Common myeloid progenitor, CD34-positive (primary cell): ENCODE results near the gene CEP131.
A peak's percentile ranks its signal among the peaks of the same experiment; 100 is the strongest.

Experiments
- CTCF ChIA-PET: fragments of 350-600 bp; sonication (Branson Sonifier 250); formaldehyde crosslinking; loops from one replicate; lab custom pipeline; 2021; ENCODE audit warnings: antibody characterized with exemption; lab: Charles Lee
- POLR2A ChIA-PET: fragments of 350-600 bp; sonication (Branson Sonifier 250); formaldehyde crosslinking; loops from one replicate; lab custom pipeline; 2021; ENCODE audit warnings: antibody characterized with exemption; lab: Charles Lee
- DNase-seq, 3 donors: peaks; one replicate each; pipeline versions ENCODE4 v3.0.0 to v3.0.0-alpha.2; 2013
- H3K27ac ChIP-seq, 2 experiments: 1 replicate in 1 of 2; 2 replicates in 1 of 2; pipeline ENCODE4 v1.7.0; 2013; ENCODE audit warnings: inconsistent platforms in 2 of 2, low read length in 2 of 2, mild to moderate bottlenecking in 2 of 2, low read depth in 1 of 2, moderate library complexity in 1 of 2; ENCODE audit not compliant: severe bottlenecking in 2 of 2, insufficient read depth in 1 of 2, poor library complexity in 1 of 2
- H3K27me3 ChIP-seq, 5 experiments: replicated peaks in 2 of 5; 1 replicate in 3 of 5; 2 replicates in 2 of 5; pipeline versions ENCODE4 v1.6.1 to v1.7.0; 2013; ENCODE audit warnings: low read length in 4 of 5, mild to moderate bottlenecking in 2 of 5, moderate library complexity in 2 of 5, inconsistent platforms in 1 of 5; ENCODE audit not compliant: insufficient read depth in 5 of 5, control insufficient read depth in 4 of 5
- H3K36me3 ChIP-seq, 4 experiments: 1 replicate in 2 of 4; 2 replicates in 2 of 4; pipeline versions ENCODE4 v1.6.1 to v1.7.0; 2013; ENCODE audit warnings: low read length in 3 of 4, control low read depth in 1 of 4, mild to moderate bottlenecking in 1 of 4; ENCODE audit not compliant: control insufficient read depth in 4 of 4, insufficient read depth in 4 of 4
- H3K4me1 ChIP-seq, 4 experiments: 1 replicate in 3 of 4; 2 replicates in 1 of 4; pipeline versions ENCODE4 v1.6.1 to v1.7.1; 2013; ENCODE audit warnings: low read length in 3 of 4, mild to moderate bottlenecking in 3 of 4, control low read depth in 1 of 4, inconsistent platforms in 1 of 4, moderate library complexity in 1 of 4; ENCODE audit not compliant: control insufficient read depth in 4 of 4, insufficient read depth in 4 of 4; ENCODE audit errors: control extremely low read depth in 1 of 4
- H3K4me3 ChIP-seq, 7 experiments: 1 replicate in 4 of 7; 2 replicates in 3 of 7; pipeline versions ENCODE4 v1.5.1 to v1.7.0; 2013; ENCODE audit warnings: mild to moderate bottlenecking in 7 of 7, low read length in 6 of 7, moderate library complexity in 6 of 7, inconsistent platforms in 2 of 7, low read depth in 2 of 7, control low read depth in 1 of 7; ENCODE audit not compliant: insufficient read depth in 4 of 7, control insufficient read depth in 1 of 7; ENCODE audit errors: extremely low read depth in 1 of 7
- H3K9me3 ChIP-seq, 5 experiments: 1 replicate in 4 of 5; 2 replicates in 1 of 5; pipeline versions ENCODE4 v1.6.1 to v1.7.1; 2013; ENCODE audit warnings: low read length in 4 of 5, mild to moderate bottlenecking in 2 of 5, inconsistent platforms in 1 of 5, low read depth in 1 of 5, moderate library complexity in 1 of 5; ENCODE audit not compliant: control insufficient read depth in 4 of 5, insufficient read depth in 2 of 5; ENCODE audit errors: control extremely low read depth in 1 of 5
- WGBS: methylation state at CpG from one replicate; pipeline ENCODE4 v1.1.5; 2013; ENCODE audit not compliant: insufficient coverage; 5-methylcytosine and 5-hydroxymethylcytosine counted together

The CEP131 gene

DNA sequence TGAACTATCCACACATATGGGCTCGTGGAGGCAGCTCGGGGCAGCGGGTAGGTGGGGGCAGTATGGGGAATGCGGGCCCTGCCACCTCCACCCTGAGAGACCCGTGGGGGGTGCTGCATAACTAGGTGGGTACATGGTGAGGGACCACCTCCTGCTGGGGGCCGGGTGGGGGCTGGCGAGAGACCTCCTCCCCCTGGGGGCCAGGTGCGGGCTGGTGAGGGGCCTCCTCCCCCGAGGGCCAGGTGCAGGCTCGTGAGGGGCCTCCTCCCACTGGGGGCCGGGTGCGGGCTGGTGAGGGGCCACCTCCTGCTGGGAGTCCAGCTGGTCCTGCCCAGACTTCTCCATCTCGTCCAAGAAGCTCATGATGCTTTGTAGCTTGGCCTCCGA is 25.4 kb downstream of the CEP131 start:
- no peak for DNase-seq
- peak overlapping the region in 1 of 7 experiments; percentile 26 for H3K4me3 ChIP-seq
- WGBS, result 95% methylated on average over 12 of the region's 14 CpGs
- peaks cover 0 to 12% (median 4%) of the 10 kb centered on the region in 4 experiments for H3K4me1 ChIP-seq
- H3K27ac ChIP-seq, result no peak overlapping the region
- peaks cover 2 to 57% (median 23%) of the 10 kb centered on the region in 4 experiments for H3K36me3 ChIP-seq
- no peaks in the 10 kb centered on the region for H3K27me3 ChIP-seq
- H3K9me3 ChIP-seq, result no peaks in the 10 kb centered on the region
- POLR2A ChIA-PET, result no interaction called here
- CTCF ChIA-PET, result interaction anchor here (1.1 to 8.2 kb wide), 4 partner anchors 9 to 55 kb away, joined by 3 to 60 read pairs (median 6); no protein-coding TSS in a partner anchor

DNA sequence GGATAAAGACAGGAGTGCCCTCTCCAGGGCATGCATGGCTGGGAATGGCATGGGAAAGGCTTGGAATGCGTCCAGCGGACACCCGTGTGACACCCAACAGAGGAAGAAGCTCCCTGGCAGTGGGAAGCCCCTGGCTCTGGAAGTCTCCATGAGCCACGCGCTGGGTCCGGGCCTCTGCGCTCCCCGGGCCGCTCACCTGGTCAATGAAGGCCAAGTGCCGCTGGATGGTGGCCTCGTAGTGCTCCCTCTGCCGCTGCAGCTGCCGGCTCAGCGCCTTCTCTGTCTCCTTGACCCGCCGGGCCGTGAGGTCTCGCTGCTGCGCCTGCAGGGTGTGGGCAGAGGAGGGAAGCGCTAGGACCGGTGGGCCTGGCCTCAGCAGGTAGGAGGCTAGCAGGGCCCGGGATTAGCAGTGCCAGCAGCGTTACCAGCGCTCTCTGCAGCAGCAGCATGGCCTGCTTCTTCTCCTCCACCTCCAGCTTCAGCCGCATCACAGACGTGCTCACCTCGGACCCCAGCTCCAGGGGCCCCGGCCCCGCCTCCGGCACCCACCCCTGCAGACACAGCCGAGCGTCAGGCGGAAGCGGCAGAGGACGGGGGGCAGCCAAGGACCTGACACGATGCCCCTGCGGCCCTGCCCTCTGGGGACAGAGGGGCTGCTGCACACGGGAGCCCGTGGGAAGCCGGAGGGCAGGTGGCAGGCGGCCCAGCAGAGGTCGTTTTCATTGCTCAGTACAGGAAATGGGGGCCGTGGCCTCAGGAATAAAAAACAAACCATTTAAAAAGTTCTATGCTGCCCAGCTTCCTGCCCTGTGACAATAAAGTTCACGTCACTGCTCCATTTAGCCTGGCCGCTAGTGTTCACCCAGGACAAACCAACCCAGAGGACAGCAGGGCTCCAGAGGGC is 26.0 kb downstream of the CEP131 start:
- H3K27ac ChIP-seq, result no peak overlapping the region
- H3K4me3 ChIP-seq, result peak overlapping the region in 1 of 7 experiments; percentile 26
- peaks cover 0 to 12% (median 4%) of the 10 kb centered on the region in 4 experiments for H3K4me1 ChIP-seq
- WGBS, result 96% methylated on average over 45 of the region's 45 CpGs
- no peaks in the 10 kb centered on the region for H3K9me3 ChIP-seq
- peak in 1 of 3 donors; percentile 34 for DNase-seq
- no peaks in the 10 kb centered on the region for H3K27me3 ChIP-seq
- ChIA-PET CTCF (interaction anchor here (1.6 to 8.2 kb wide), 2 partner anchors 10 to 55 kb away, joined by 5 to 60 read pairs; no protein-coding TSS in a partner anchor), POLR2A (no interaction called here)
- peaks cover 2 to 57% (median 23%) of the 10 kb centered on the region in 4 experiments for H3K36me3 ChIP-seq

DNA sequence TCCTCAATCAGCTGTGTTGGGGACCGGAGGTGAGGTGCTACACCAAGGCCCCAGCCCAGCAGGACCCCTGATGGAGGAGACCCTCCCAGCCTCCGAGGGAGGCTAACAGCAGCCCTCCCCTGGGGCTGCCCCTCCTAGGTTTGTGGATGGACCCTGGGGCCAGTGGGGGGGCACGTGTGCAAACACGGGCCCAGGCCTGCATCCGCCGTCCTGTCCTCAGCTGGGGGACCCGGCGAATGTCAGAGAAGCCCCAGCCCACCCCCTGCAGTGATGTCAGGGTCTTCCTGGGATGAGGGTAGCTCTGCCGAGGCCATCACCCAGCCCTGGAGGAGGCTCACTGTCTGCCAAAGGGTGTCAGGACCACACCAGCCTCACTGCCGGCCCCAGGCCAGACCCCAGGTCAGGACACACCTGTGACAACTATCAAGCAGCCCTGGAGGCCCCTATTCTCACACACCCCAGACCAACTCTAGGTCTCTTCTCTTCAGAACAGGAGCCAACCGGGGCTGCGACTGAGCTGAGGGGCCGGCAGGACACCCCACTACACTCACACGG is 26.7 kb downstream of the CEP131 start:
- H3K36me3 ChIP-seq, result peaks cover 2 to 61% (median 26%) of the 10 kb centered on the region in 4 experiments
- H3K4me1 ChIP-seq, result peaks cover 0 to 10% (median 3%) of the 10 kb centered on the region in 4 experiments
- H3K27ac ChIP-seq, result no peak overlapping the region
- H3K27me3 ChIP-seq, result no peaks in the 10 kb centered on the region
- ChIA-PET CTCF (interaction anchor here (8.2 kb wide), 1 partner anchor 54 kb away, joined by 60 read pairs; no protein-coding TSS in a partner anchor), POLR2A (no interaction called here)
- no peaks in the 10 kb centered on the region for H3K9me3 ChIP-seq
- no peak overlapping the region for H3K4me3 ChIP-seq
- no peak for DNase-seq
- 94% methylated on average over 13 of the region's 14 CpGs for WGBS

GRCh38 chr17:81194941-81195901 is 27.5 kb downstream of the CEP131 start:
- Histone ChIP-seq H3K27me3 (no peaks in the 10 kb centered on the region), H3K36me3 (peaks cover 2 to 68% (median 27%) of the 10 kb centered on the region in 4 experiments), H3K27ac (no peak overlapping the region), H3K9me3 (no peaks in the 10 kb centered on the region), H3K4me3 (no peak overlapping the region), H3K4me1 (peaks cover 0 to 5% (median 0%) of the 10 kb centered on the region in 4 experiments)
- ChIA-PET POLR2A (no interaction called here), CTCF (no interaction called here)
- no peak for DNase-seq
- WGBS, result 98% methylated on average over 33 of the region's 37 CpGs

GRCh38 chr17:81194225-81194760 is 28.5 kb downstream of the CEP131 start:
- Histone ChIP-seq H3K27me3 (no peaks in the 10 kb centered on the region), H3K4me3 (no peak overlapping the region), H3K36me3 (peaks cover 2 to 70% (median 32%) of the 10 kb centered on the region in 4 experiments), H3K9me3 (no peaks in the 10 kb centered on the region), H3K4me1 (peaks cover 0 to 5% (median 0%) of the 10 kb centered on the region in 4 experiments), H3K27ac (no peak overlapping the region)
- DNase-seq, result no peak
- ChIA-PET CTCF (no interaction called here), POLR2A (no interaction called here)
- 97% methylated on average over 21 of the region's 21 CpGs for WGBS

DNA sequence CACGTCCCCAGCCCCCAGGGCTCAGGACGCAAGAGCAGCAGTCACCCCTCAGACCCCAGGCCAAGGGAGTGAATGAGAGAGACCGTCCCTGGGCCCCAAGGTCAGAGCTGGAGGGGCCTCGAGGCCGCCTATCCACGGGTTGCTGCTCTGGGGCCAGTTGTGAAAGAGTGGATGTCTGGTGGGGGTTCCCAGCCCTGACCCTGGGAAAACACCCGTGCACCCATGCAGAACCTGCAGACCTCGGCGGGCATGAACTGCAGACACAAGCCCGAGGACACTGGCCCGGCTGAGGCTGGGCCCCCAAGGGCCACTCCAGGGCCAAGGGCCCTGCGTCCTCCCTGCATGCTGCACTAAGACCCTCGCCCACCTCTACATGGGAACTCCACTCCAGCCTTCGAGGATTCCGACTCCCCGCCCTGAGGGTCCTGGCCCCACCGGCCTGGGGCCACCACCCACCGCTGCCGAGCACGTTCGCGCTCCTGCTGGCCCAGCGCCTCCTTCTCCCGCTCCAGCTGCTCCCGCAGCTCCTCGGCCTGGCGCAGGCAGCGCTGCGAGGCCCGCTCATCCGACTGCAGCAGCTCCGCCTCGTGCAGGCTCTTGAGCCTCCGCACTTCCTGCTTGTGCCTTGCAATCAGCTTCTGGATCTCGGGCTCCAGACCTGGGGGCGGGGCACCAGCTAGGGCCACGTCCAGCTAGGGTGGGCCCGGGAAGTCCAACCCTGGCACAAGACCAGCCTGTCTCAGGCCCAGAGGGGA is 29.1 kb downstream of the CEP131 start:
- H3K36me3 ChIP-seq, result peaks cover 2 to 69% (median 30%) of the 10 kb centered on the region in 4 experiments
- 98% methylated on average over 36 of the region's 38 CpGs for WGBS
- POLR2A ChIA-PET, result no interaction called here

More for the DNA sequence above, 29.1 kb downstream of the CEP131 start:
- Histone ChIP-seq H3K4me3 (no peak overlapping the region), H3K9me3 (no peaks in the 10 kb centered on the region), H3K27me3 (no peaks in the 10 kb centered on the region), H3K27ac (no peak overlapping the region), H3K4me1 (peaks cover 0 to 5% (median 0%) of the 10 kb centered on the region in 4 experiments)
- CTCF ChIA-PET, result no interaction called here
- no peak for DNase-seq
